Astrocyte (in vitro differentiated cells and primary cell): ENCODE results near the gene MCAM.

Source experiments
- CTCF ChIP-seq: IDR thresholded peaks from 2 replicates; pipeline ENCODE4 v1.5.1; 2011; ENCODE audit warnings: low read depth, mild to moderate bottlenecking, inconsistent platforms, low read length, moderate library complexity; ENCODE audit not compliant: insufficient read depth
- EZH2 ChIP-seq: IDR thresholded peaks from 2 replicates; pipeline ENCODE4 v1.6.1; 2012; ENCODE audit warnings: mild to moderate bottlenecking, low read length, inconsistent platforms; ENCODE audit not compliant: insufficient read depth

DNA sequence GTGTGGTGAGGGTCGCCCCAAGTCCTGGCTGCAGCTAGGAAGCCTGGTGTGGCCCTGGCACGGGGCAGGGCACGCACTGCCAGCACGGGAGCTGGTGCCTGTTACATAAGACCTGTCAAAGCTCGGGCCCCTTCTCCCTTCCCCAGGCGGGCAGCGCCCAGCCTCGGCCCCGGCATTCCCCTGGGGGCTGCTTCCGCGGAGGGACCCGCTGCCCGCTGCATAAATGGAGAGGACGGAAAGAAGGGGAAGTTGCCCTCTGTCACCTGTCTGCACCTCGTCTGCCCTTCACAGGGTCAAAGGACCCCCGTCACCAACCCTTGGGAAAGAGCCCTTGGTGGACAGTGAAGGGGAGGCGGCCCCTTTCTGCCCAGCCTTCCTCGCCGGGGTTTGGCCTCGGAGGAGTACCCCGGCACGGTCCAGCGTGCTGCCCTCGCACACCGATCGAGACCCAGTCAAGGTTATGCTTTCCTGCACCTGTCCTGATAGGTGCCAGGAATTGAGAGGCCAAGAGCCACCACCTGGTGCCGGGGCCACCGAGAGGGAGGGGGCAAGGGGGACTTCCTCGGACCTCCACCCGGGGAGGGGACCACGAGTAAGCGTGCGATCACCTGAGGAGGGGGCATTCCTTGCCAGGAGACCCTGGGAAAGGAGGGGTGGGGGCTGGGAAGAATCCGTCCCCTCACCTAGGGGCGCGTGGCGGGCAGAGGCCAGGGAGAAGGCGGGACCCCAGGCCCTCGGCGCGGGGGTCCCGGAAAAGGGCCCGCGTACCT lies 46.3 kb upstream of the MCAM start:
- TF ChIP-seq CTCF, result no peak
- no peak for TF ChIP-seq EZH2
